GM12878 (cell line): ENCODE measurements around the gene RHEX. TPM values are rescaled to one million over a fixed set of nuclear protein-coding genes. Genes with fewer than 3 reads are reported as not detected.

Experiments used
- ATAC-seq: fragments of 200-7000 bp; cut with Tn5 transposase; 3 replicates; pipeline ENCODE4 v1.9.1; 2020; ENCODE audit warnings: mild to moderate bottlenecking, moderate library complexity
- BruUV-seq: library from RNA; stranded (reverse); fragments of 400-500 nt; replicated peaks from 2 replicates; lab custom pipeline; 2021; lab: Mats Ljungman, UMichigan
- CTCF ChIA-PET: fragments of 300-600 bp; sonication (Branson Sonifier 250); formaldehyde crosslinking; extraction: SDS; loops from one replicate; lab custom pipeline; 2021; ENCODE audit warnings: inconsistent platforms; lab: Yijun Ruan, JAX
- POLR2A ChIA-PET: fragments of 350-600 bp; formaldehyde crosslinking; extraction: SDS; loops from one replicate; lab custom pipeline; 2021; ENCODE audit warnings: inconsistent platforms; lab: Charles Lee
- RAD21 ChIA-PET: fragments of 300-600 bp; sonication (Branson Sonifier 250); formaldehyde crosslinking; loops from one replicate; lab custom pipeline; 2023; ENCODE audit warnings: antibody characterized with exemption; ENCODE audit not compliant: unreplicated experiment; lab: Charles Lee
- SMC1A ChIA-PET: fragments of 300-600 bp; sonication (Branson Sonifier 250); formaldehyde crosslinking; loops from one replicate; lab custom pipeline; 2023; ENCODE audit not compliant: unreplicated experiment, uncharacterized antibody; lab: Charles Lee
- DNase-seq: peaks from one replicate; pipeline ENCODE4 v3.0.0-alpha.2; 2011; ENCODE audit warnings: low read depth, low spot score
- FAIRE-seq: peaks from 3 replicates; lab custom pipeline; 2011; peaks lifted over from hg19 to GRCh38; lab: Jason Lieb, UNC
- H2AFZ ChIP-seq: 2 replicates; pipeline ENCODE4 v1.6.0; 2011; ENCODE audit warnings: low read depth, low read length, control low read depth; ENCODE audit not compliant: control insufficient read depth
- H3K27ac ChIP-seq: 2 replicates; pipeline ENCODE4 v1.5.1; 2011; ENCODE audit warnings: control low read depth; ENCODE audit not compliant: control insufficient read depth, insufficient read depth
- H3K27me3 ChIP-seq, 2 experiments: replicated peaks in 1 of 2; 2 replicates each; pipeline versions ENCODE4 v1.6.0 to v1.6.1; 2011; ENCODE audit warnings: low read length in 1 of 2; ENCODE audit not compliant: control insufficient read depth in 2 of 2, insufficient read depth in 2 of 2
- H3K36me3 ChIP-seq, 2 experiments: 2 replicates each; pipeline ENCODE4 v1.5.1; 2011; ENCODE audit warnings: low read length in 1 of 2; ENCODE audit not compliant: control insufficient read depth in 2 of 2, insufficient read depth in 2 of 2
- H3K4me1 ChIP-seq: 2 replicates; pipeline ENCODE4 v1.6.1; 2011; ENCODE audit warnings: mild to moderate bottlenecking, low read length, moderate library complexity, mixed read lengths; ENCODE audit not compliant: control insufficient read depth, insufficient read depth
- H3K4me2 ChIP-seq: 2 replicates; pipeline ENCODE4 v1.6.0; 2011; ENCODE audit warnings: control low read depth; ENCODE audit not compliant: control insufficient read depth, insufficient read depth
- H3K4me3 ChIP-seq: fragments of 200-600 bp; sonication (generic); 2 replicates; pipeline ENCODE4 v1.5.1; 2016
- H3K79me2 ChIP-seq: 2 replicates; pipeline ENCODE4 v1.6.0; 2011; ENCODE audit warnings: low read length; ENCODE audit not compliant: control insufficient read depth, insufficient read depth
- H3K9ac ChIP-seq: 2 replicates; pipeline ENCODE4 v1.8.0; 2011; ENCODE audit warnings: low read length, control low read depth, mixed read lengths; ENCODE audit not compliant: control insufficient read depth, insufficient read depth
- H3K9me3 ChIP-seq: replicated peaks from 3 replicates; pipeline ENCODE4 v1.5.1; 2011; ENCODE audit warnings: mild to moderate bottlenecking, low read length; ENCODE audit not compliant: control insufficient read depth, insufficient read depth
- H4K20me1 ChIP-seq: 2 replicates; pipeline ENCODE4 v1.6.0; 2011; ENCODE audit not compliant: control insufficient read depth, insufficient read depth
- BCLAF1 ChIP-seq: fragments of 450-650 bp; IDR thresholded peaks from 2 replicates; pipeline ENCODE4 v1.6.1; 2017; ENCODE audit warnings: antibody characterized with exemption, mild to moderate bottlenecking, moderate library complexity
- E2F4 ChIP-seq: IDR thresholded peaks from 2 replicates; pipeline ENCODE4 v1.6.1; 2012; ENCODE audit warnings: low read depth, low read length, improper control_type of control experiment
- MLLT1 ChIP-seq: fragments of 450-650 bp; IDR thresholded peaks from 2 replicates; pipeline ENCODE4 v1.6.1; 2016; ENCODE audit warnings: mild to moderate bottlenecking
- RAD21 ChIP-seq: IDR thresholded peaks from 2 replicates; pipeline ENCODE4 v1.6.1; 2011; ENCODE audit warnings: mild to moderate bottlenecking, low read depth, low read length, moderate library complexity; ENCODE audit not compliant: insufficient read depth
- WGBS: methylation state at CpG from one replicate; pipeline ENCODE4 v1.1.6; 2016; ENCODE audit warnings: low lambda C conversion rate; ENCODE audit not compliant: insufficient replicate concordance, insufficient coverage; ENCODE audit errors: missing lambda C conversion rate; 5-methylcytosine and 5-hydroxymethylcytosine counted together
- in situ Hi-C: fragments of 300-500 bp; cut with MboI; formaldehyde crosslinking; loops from 9 replicates; pipeline ENCODE4 v1.14.3; 2018; ENCODE audit warnings: mixed read lengths
- intact Hi-C: fragments of 100-400 bp; cut with micrococcal nuclease; formaldehyde crosslinking; loops from one replicate; pipeline ENCODE4 v1.14.2; 2022; ENCODE audit not compliant: unreplicated experiment
- polyA plus RNA-seq, 11 experiments: library from polyadenylated mRNA; depleted of rRNA in 4 of 11; unstranded in 6 of 11; stranded (reverse) in 5 of 11; fragments of >200 nt; fragmentation: Nextera tagmentation in 4 of 11; fragmentation: Illumina TruSeq in 1 of 11; extraction: Ambion mirVana in 4 of 11; extraction: Trizol in 1 of 11; gene quantifications; 1 replicate in 1 of 11; 2 replicates in 10 of 11; pipeline versions ENCODE4 v1.2.1 to v1.2.3, GENCODE V29; 2011 to 2016; ENCODE audit warnings: inconsistent platforms in 2 of 11, missing spikeins in 2 of 11, low read depth in 1 of 11
- total RNA-seq, 4 experiments: library from RNA; depleted of rRNA in 3 of 4; stranded (reverse); fragments of >200 nt in 3 of 4; fragmentation: Illumina TruSeq in 1 of 4; extraction: Trizol in 1 of 4; gene quantifications; 2 replicates each; pipeline versions ENCODE4 v1.2.1 to v1.2.3, GENCODE V29; 2013 to 2021

The RHEX gene
- total and polyA plus RNA-seq, 10 of the 15 experiments (the other 5 are each of a cell fraction or from before 2014, with no cell fraction given), result 2.4 to 11.4 (median 5.7) TPM

- TF ChIP-seq RAD21, result no peak
Measured at GRCh38 chr1:206116191-206116872, 63.4 kb downstream of the RHEX start (continued).

GRCh38 chr1:206116873-206117150 is 63.8 kb downstream of the RHEX start:
- H2AFZ ChIP-seq, result no peak overlapping the region
- H3K9ac ChIP-seq, result no peak overlapping the region
- BruUV-seq, result no TSS peak
- DNase-seq, result no peak
- peaks cover 5 to 10% of the 10 kb centered on the region in 2 experiments; a peak in 3 of 4 replicates for H3K27me3 ChIP-seq
- ChIA-PET SMC1A (no interaction called here), RAD21 (no interaction called here), CTCF (no interaction called here), POLR2A (no interaction called here)
- H3K4me3 ChIP-seq, result no peak overlapping the region
- H3K4me1 ChIP-seq, result no peaks in the 10 kb centered on the region
- no peak for ATAC-seq
- no peak overlapping the region for H3K27ac ChIP-seq
- in situ Hi-C loops (no loop called here), intact Hi-C loops (no loop called here)
- no peak overlapping the region for H3K4me2 ChIP-seq
- no peaks in the 10 kb centered on the region; the same call in none of the 3 replicates for H3K9me3 ChIP-seq
- TF ChIP-seq BCLAF1, result no peak
- TF ChIP-seq MLLT1, result no peak
- TF ChIP-seq E2F4, result no peak
- H4K20me1 ChIP-seq, result no peaks in the 10 kb centered on the region
- no peaks in the 10 kb centered on the region for H3K79me2 ChIP-seq
- H3K36me3 ChIP-seq, result no peaks in the 10 kb centered on the region
- WGBS, result 19% methylated on average over 5 of the region's 5 CpGs
- FAIRE-seq, result no peak
